NCI-H1930 (cell line): ENCODE data around the gene DMD.
A peak's percentile ranks its signal among the peaks of the same experiment; 100 is the strongest.
"Not testable (repeated sequence)": the region's sequence is repeated elsewhere in the genome, so short reads cannot be mapped to it uniquely, and the experiment has no call there.

ENCODE experiments used
- DNase-seq, 2 experiments: peaks; one replicate each; lab custom pipeline; 2025; lab: John Stamatoyannopoulos, UW

The DMD gene

GRCh38 chrX:32268207-32268606 is 943.1 kb downstream of the DMD start:
- DNase-seq = no peak

- DNase-seq = no peak
Measured at GRCh38 chrX:32267796-32268195, 943.6 kb downstream of the DMD start.

GRCh38 chrX:32246675-32247074 is 964.7 kb downstream of the DMD start:
- DNase-seq = not testable (repeated sequence)

GRCh38 chrX:32195611-32196010 is 1015.7 kb downstream of the DMD start:
- no peak for DNase-seq

- DNase-seq = no peak
Measured at GRCh38 chrX:32191316-32191715, 1020.0 kb downstream of the DMD start.

GRCh38 chrX:32185160-32185559 is 1026.2 kb downstream of the DMD start:
- no peak for DNase-seq

GRCh38 chrX:32183066-32183465 is 1028.3 kb downstream of the DMD start:
- peak in 1 of 2 experiments; percentile 42 for DNase-seq

GRCh38 chrX:32176510-32176909 is 1034.8 kb downstream of the DMD start:
- DNase-seq = no peak

GRCh38 chrX:32170481-32170880 is 1040.9 kb downstream of the DMD start:
- no peak for DNase-seq

GRCh38 chrX:32155044-32155638 is 1056.2 kb downstream of the DMD start:
- DNase-seq = no peak

GRCh38 chrX:32153585-32153984 is 1057.8 kb downstream of the DMD start:
- DNase-seq = no peak

- DNase-seq = no peak
Measured at GRCh38 chrX:32150141-32150540, 1061.2 kb downstream of the DMD start.

GRCh38 chrX:32141841-32142240 is 1069.5 kb downstream of the DMD start:
- peak in 1 of 2 experiments; percentile 25 for DNase-seq

- DNase-seq = no peak
Measured at GRCh38 chrX:32139476-32139875, 1071.9 kb downstream of the DMD start.

GRCh38 chrX:32137525-32137924 is 1073.8 kb downstream of the DMD start:
- DNase-seq = no peak

- DNase-seq = no peak
Measured at GRCh38 chrX:32126997-32127396, 1084.4 kb downstream of the DMD start.

- no peak for DNase-seq
Measured at GRCh38 chrX:32118832-32119231, 1092.5 kb downstream of the DMD start.

GRCh38 chrX:32116047-32116446 is 1095.3 kb downstream of the DMD start:
- no peak for DNase-seq

- DNase-seq = no peak
Measured at GRCh38 chrX:32087663-32088062, 1123.7 kb downstream of the DMD start.

- no peak for DNase-seq
Measured at GRCh38 chrX:32084757-32085156, 1126.6 kb downstream of the DMD start.

GRCh38 chrX:32048285-32048684 is 1163.1 kb downstream of the DMD start:
- DNase-seq = no peak

- no peak for DNase-seq
Measured at GRCh38 chrX:32045149-32045548, 1166.2 kb downstream of the DMD start.

GRCh38 chrX:32041181-32041580 is 1170.2 kb downstream of the DMD start:
- no peak for DNase-seq

- no peak for DNase-seq
Measured at GRCh38 chrX:32026772-32027171, 1184.6 kb downstream of the DMD start.

- no peak for DNase-seq
Measured at GRCh38 chrX:32024072-32024471, 1187.3 kb downstream of the DMD start.
